Prostate gland (tissue), 2 donors: ENCODE results near the gene RBM33.

Experiments used
- POLR2A ChIP-seq: fragments of 450-650 bp; IDR thresholded peaks from one replicate; pipeline ENCODE4 v1.6.1; 2016; ENCODE audit warnings: antibody characterized with exemption, mild to moderate bottlenecking
- TF ChIP-seq, protein P1 (sequence below), 4 experiments: fragments of 200-600 bp in 2 of 4; fragments of 450-650 bp in 2 of 4; sonication (generic) in 2 of 4; IDR thresholded peaks; 1 replicate in 3 of 4; 2 replicates in 1 of 4; pipeline ENCODE4 v1.5.1; 2016 to 2019; ENCODE audit warnings: antibody characterized with exemption in 4 of 4, mild to moderate bottlenecking in 2 of 4, moderate library complexity in 2 of 4

DNA sequence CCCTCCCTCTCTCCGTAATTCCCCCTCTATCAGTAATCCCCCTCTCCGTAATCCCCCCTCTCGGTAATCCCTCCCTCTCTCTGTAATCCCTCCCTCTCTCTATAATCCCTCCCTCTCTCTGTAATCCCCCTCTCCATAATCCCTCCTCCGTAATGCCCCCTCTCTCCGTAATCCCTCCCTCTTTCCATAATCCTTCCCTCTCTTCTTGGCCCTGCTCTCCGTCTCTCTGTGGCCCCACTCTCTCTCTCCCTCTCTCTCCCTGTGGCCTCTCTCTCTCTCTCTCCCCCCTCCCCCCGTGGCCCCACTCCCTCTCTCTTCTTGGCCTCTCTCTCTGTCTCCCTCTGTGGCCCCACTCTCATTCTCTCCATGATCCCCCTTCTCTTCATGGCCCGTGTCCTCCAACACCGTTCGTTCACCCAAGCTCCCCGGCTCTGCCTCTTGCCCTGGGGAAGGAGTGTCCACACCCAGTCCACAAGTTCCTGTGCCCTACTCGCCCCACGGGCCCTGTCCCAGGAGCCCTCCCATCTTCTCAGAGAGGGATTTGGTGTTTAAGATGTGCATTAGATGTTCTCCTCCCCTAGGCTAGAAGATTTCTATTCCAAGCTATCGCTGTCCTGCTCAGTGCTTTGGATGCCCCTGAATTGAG lies 148.0 kb downstream of the RBM33 start:
- TF ChIP-seq POLR2A, result no peak
- TF ChIP-seq, protein P1, sequence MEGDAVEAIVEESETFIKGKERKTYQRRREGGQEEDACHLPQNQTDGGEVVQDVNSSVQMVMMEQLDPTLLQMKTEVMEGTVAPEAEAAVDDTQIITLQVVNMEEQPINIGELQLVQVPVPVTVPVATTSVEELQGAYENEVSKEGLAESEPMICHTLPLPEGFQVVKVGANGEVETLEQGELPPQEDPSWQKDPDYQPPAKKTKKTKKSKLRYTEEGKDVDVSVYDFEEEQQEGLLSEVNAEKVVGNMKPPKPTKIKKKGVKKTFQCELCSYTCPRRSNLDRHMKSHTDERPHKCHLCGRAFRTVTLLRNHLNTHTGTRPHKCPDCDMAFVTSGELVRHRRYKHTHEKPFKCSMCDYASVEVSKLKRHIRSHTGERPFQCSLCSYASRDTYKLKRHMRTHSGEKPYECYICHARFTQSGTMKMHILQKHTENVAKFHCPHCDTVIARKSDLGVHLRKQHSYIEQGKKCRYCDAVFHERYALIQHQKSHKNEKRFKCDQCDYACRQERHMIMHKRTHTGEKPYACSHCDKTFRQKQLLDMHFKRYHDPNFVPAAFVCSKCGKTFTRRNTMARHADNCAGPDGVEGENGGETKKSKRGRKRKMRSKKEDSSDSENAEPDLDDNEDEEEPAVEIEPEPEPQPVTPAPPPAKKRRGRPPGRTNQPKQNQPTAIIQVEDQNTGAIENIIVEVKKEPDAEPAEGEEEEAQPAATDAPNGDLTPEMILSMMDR (IDR thresholded peaks at IDR 0.05), result no peak
